ENCODE measurements around the gene KCNQ1. TPM values are rescaled to one million over a fixed set of nuclear protein-coding genes. Genes with fewer than 3 reads are reported as not detected.

Gene KCNQ1
- polyA plus RNA-seq, 1 of the 3 experiments (the other 2 are of a cell fraction), result 0.05 TPM

GRCh38 chr11:2868506-2869133 is 423.8 kb downstream of the KCNQ1 start (continued):
- no peak for TF ChIP-seq ZBTB33 (IDR thresholded peaks at IDR 0.05; ENCODE audit: borderline replicate concordance, low read depth)
- TF ChIP-seq TEAD4 (IDR thresholded peaks at IDR 0.05; ENCODE audit: borderline replicate concordance, insufficient read depth), result no peak
- no peak for TF ChIP-seq TCF12 (IDR thresholded peaks at IDR 0.05)
- TF ChIP-seq JUND (IDR thresholded peaks at IDR 0.05), result no peak
- no peak for TF ChIP-seq RCOR1 (IDR thresholded peaks at IDR 0.05; ENCODE audit: low read length)
- TF ChIP-seq SIN3A (IDR thresholded peaks at IDR 0.05; ENCODE audit: borderline replicate concordance, low read depth, low read length), result no peak

GRCh38 chr11:2869134-2869526 is 424.3 kb downstream of the KCNQ1 start:
- H3K27me3 ChIP-seq (ENCODE audit: insufficient read depth), result no peaks in the 10 kb centered on the region
- H3K4me1 ChIP-seq (ENCODE audit: control insufficient read depth in 1 of 2, insufficient read depth in 2 of 2, low read depth in 1 of 2, low read length in 1 of 2), result peaks cover 0 to 7% of the 10 kb centered on the region in 2 experiments; a peak in 1 of 4 replicates
- H3K36me3 ChIP-seq (replicated peaks in 1 of 2; ENCODE audit: control insufficient read depth in 1 of 2, insufficient read depth in 2 of 2, low read length in 1 of 2), result no peaks in the 10 kb centered on the region
- no peaks in the 10 kb centered on the region for H3K9me3 ChIP-seq
- ChIA-PET POLR2A (no interaction called here), CTCF (no interaction called here)
- H3F3A ChIP-seq (replicated peaks; ENCODE audit: insufficient read depth), result no peaks in the 10 kb centered on the region
- no peak for TF ChIP-seq CHD2 (IDR thresholded peaks at IDR 0.05; ENCODE audit: low read length, partially characterized antibody)
- TF ChIP-seq EP300 (IDR thresholded peaks at IDR 0.05; ENCODE audit: borderline replicate concordance in 1 of 2, low read depth in 1 of 2, low read length in 1 of 2), result no peak
- no peak for TF ChIP-seq USF2 (IDR thresholded peaks at IDR 0.05; ENCODE audit: borderline replicate concordance, low read depth, low read length)
- TF ChIP-seq GABPA (IDR thresholded peaks at IDR 0.05; ENCODE audit: low read depth), result no peak
- TF ChIP-seq TEAD4 (IDR thresholded peaks at IDR 0.05; ENCODE audit: borderline replicate concordance, insufficient read depth), result no peak
- WGBS (ENCODE audit: low lambda C conversion rate), result 90% methylated on average over 37 of the region's 37 CpGs
- H3K9ac ChIP-seq, result no peak overlapping the region
- no peak overlapping the region for H3K4me2 ChIP-seq
- H2AFZ ChIP-seq (ENCODE audit: low read depth), result no peak overlapping the region
- H3K9me2 ChIP-seq, result no peaks in the 10 kb centered on the region
- H4K20me1 ChIP-seq (ENCODE audit: insufficient read depth), result no peaks in the 10 kb centered on the region
- DNase-seq, result no peak
- H3K27ac ChIP-seq (ENCODE audit: low read depth in 2 of 2, low read length in 1 of 2), result no peak overlapping the region
- H3K4me3 ChIP-seq (ENCODE audit: low read depth in 2 of 2, low read length in 1 of 2), result no peak overlapping the region
- no peaks in the 10 kb centered on the region for H3K79me2 ChIP-seq (ENCODE audit: insufficient read depth)

GRCh38 chr11:2869561-2870427 is 425.0 kb downstream of the KCNQ1 start:
- POLR2A ChIA-PET, result no interaction called here
- Histone ChIP-seq H3K9ac (no peak overlapping the region), H3K4me2 (no peak overlapping the region), H2AFZ (ENCODE audit: low read depth) (no peak overlapping the region), H3K4me3 (ENCODE audit: low read depth in 2 of 2, low read length in 1 of 2) (no peak overlapping the region), H3F3A (replicated peaks; ENCODE audit: insufficient read depth) (no peaks in the 10 kb centered on the region), H3K36me3 (replicated peaks in 1 of 2; ENCODE audit: control insufficient read depth in 1 of 2, insufficient read depth in 2 of 2, low read length in 1 of 2) (no peaks in the 10 kb centered on the region), H3K9me2 (no peaks in the 10 kb centered on the region), H4K20me1 (ENCODE audit: insufficient read depth) (no peaks in the 10 kb centered on the region), H3K27ac (ENCODE audit: low read depth in 2 of 2, low read length in 1 of 2) (no peak overlapping the region), H3K79me2 (ENCODE audit: insufficient read depth) (no peaks in the 10 kb centered on the region), H3K9me3 (no peaks in the 10 kb centered on the region), H3K4me1 (ENCODE audit: control insufficient read depth in 1 of 2, insufficient read depth in 2 of 2, low read depth in 1 of 2, low read length in 1 of 2) (peaks cover 0 to 7% of the 10 kb centered on the region in 2 experiments; a peak in 1 of 4 replicates), H3K27me3 (ENCODE audit: insufficient read depth) (no peaks in the 10 kb centered on the region)
- CTCF ChIA-PET, result interaction anchor here (0.6 kb wide), 1 partner anchor 15 kb away, joined by 3 read pairs; no protein-coding TSS in a partner anchor
- no peak for DNase-seq
- WGBS (ENCODE audit: low lambda C conversion rate), result 95% methylated on average over 33 of the region's 90 CpGs
- TF ChIP-seq SMC3 (IDR thresholded peaks at IDR 0.05; ENCODE audit: low read depth, low read length) (no peak), TCF12 (IDR thresholded peaks at IDR 0.05) (no peak), GABPA (IDR thresholded peaks at IDR 0.05; ENCODE audit: low read depth) (no peak), POLR2AphosphoS5 (IDR thresholded peaks at IDR 0.05; ENCODE audit: low read depth, low read length) (no peak), GATA2 (CRISPR knock-in tag; IDR thresholded peaks at IDR 0.05) (no peak), RXRA (IDR thresholded peaks at IDR 0.05; ENCODE audit: borderline replicate concordance, low read depth) (no peak), SIN3A (IDR thresholded peaks at IDR 0.05; ENCODE audit: borderline replicate concordance, low read depth, low read length) (no peak), NRF1 (IDR thresholded peaks at IDR 0.05; ENCODE audit: low read depth, low read length) (no peak), MAX (IDR thresholded peaks at IDR 0.05; ENCODE audit: low read depth) (no peak), PBX3 (IDR thresholded peaks at IDR 0.05) (no peak), EP300 (IDR thresholded peaks at IDR 0.05; ENCODE audit: borderline replicate concordance in 1 of 2, low read depth in 1 of 2, low read length in 1 of 2) (no peak), EZH2phosphoT487 (IDR thresholded peaks at IDR 0.05; ENCODE audit: borderline replicate concordance, low read depth) (no peak)

All from SK-N-SH (cell line).